GM12878 (cell line): Measurements from ENCODE around the gene EGFR.

Experiments used
- CTCF ChIP-seq, 3 experiments: IDR thresholded peaks in 2 of 3; conservative IDR thresholded peaks in 1 of 3; 2 replicates each; pipeline ENCODE4 v1.5.1; 2011; ENCODE audit warnings: low read depth in 3 of 3, low read length in 3 of 3, mild to moderate bottlenecking in 3 of 3, control low read depth in 2 of 3, moderate library complexity in 2 of 3, inconsistent platforms in 1 of 3, mixed read lengths in 1 of 3; ENCODE audit not compliant: control insufficient read depth in 2 of 3, insufficient read depth in 1 of 3; ENCODE audit errors: extremely low read depth in 1 of 3
- NR2C2 ChIP-seq: IDR thresholded peaks from 2 replicates; pipeline ENCODE4 v1.6.1; 2011; ENCODE audit warnings: borderline replicate concordance, low read depth; ENCODE audit not compliant: control insufficient read depth, insufficient read length
- PKNOX1 ChIP-seq: fragments of 450-650 bp; IDR thresholded peaks from 2 replicates; pipeline ENCODE4 v1.6.1; 2016; ENCODE audit warnings: mild to moderate bottlenecking
- POU2F2 ChIP-seq: IDR thresholded peaks from 3 replicates; pipeline ENCODE4 v1.6.1; 2011; ENCODE audit warnings: low read depth, mild to moderate bottlenecking, low read length, borderline replicate concordance

DNA sequence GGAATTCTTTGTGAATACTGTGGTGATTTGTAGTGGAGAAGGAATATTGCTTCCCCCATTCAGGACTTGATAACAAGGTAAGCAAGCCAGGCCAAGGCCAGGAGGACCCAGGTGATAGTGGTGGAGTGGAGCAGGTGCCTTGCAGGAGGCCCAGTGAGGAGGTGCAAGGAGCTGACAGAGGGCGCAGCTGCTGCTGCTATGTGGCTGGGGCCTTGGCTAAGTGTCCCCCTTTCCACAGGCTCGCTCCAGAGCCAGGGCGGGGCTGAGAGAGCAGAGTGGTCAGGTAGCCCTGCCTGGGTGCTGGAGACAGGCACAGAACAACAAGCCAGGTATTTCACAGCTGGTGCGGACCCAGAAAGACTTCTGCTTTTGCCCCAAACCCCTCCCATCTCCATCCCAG lies 162.9 kb downstream of the EGFR start:
- TF ChIP-seq CTCF (IDR thresholded peaks at IDR 0.05 in 2 of 3, conservative IDR thresholded peaks at IDR 0.05 in 1 of 3; ENCODE audit: control insufficient read depth in 2 of 3, extremely low read depth in 1 of 3, insufficient read depth in 1 of 3, low read depth in 3 of 3, low read length in 3 of 3) (no peak), NR2C2 (no peak), PKNOX1 (no peak), POU2F2 (no peak)
